ENCODE data around the gene MEF2A. TPM values are rescaled to one million over a fixed set of nuclear protein-coding genes. Genes with fewer than 3 reads are reported as not detected.

Gene MEF2A
- total and polyA plus RNA-seq, 9 of the 15 experiments (the other 6 are each of a cell fraction or from before 2014, with no cell fraction given), result 1.6 to 18.7 (median 8.7) TPM

DNA sequence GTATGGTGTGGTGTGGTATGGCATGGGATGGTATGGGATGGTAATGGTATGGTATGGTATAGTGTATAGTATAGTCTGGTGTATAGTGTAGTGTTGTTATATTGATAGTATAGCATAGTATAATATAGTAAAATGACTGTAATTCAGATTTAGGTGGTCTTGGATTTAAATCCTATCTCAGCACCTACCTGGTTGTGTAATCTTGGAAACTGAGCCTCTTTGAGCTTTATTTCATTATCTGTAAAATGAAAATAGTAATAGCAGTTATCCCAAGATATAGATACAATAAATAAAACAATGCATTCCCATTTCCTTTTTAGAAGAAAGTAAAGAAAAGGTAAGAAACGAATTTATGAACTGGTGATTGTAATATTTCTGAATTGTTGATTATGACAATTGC, 27.5 kb upstream of the MEF2A start:
- no peaks in the 10 kb centered on the region for H3K9me3 ChIP-seq (replicated peaks; ENCODE audit: control insufficient read depth, insufficient read depth, low read depth, low read length)
- POLR2A ChIA-PET, result no interaction called here
- H3K4me1 ChIP-seq (replicated peaks in 1 of 2; ENCODE audit: control insufficient read depth in 2 of 2, insufficient read depth in 2 of 2, low read length in 2 of 2), result no peaks in the 10 kb centered on the region
- no peak overlapping the region for H3K27ac ChIP-seq (ENCODE audit: extremely low read depth, low read depth, low read length)
- intact Hi-C loops (cut with micrococcal nuclease), result no loop called here
- no peaks in the 10 kb centered on the region for H3K36me3 ChIP-seq (ENCODE audit: control insufficient read depth, insufficient read depth, low read length)
- no peaks in the 10 kb centered on the region for H3K79me2 ChIP-seq (ENCODE audit: control insufficient read depth, insufficient read depth, low read length)
- WGBS (ENCODE audit: insufficient coverage, low coverage, missing lambda C conversion rate), result 0% methylated on average over 1 of the region's 1 CpG
- no peaks in the 10 kb centered on the region for H3K9me1 ChIP-seq (ENCODE audit: control insufficient read depth, insufficient read depth, low read length)
- H3K9ac ChIP-seq (ENCODE audit: insufficient read depth in 1 of 2, low read depth in 2 of 2, low read length in 2 of 2), result no peak overlapping the region
- ATAC-seq (no peak), DNase-seq (ENCODE audit: extremely low read depth in 1 of 4, low spot score in 3 of 4) (no peak), FAIRE-seq (no peak)
- no peak overlapping the region for H3K4me3 ChIP-seq
- H4K20me1 ChIP-seq (replicated peaks; ENCODE audit: control insufficient read depth, insufficient read depth, low read length), result no peaks in the 10 kb centered on the region
- in situ Hi-C loops (cut with MboI), result no loop called here
- no peaks in the 10 kb centered on the region for H3K27me3 ChIP-seq (ENCODE audit: control insufficient read depth in 2 of 2, insufficient read depth in 2 of 2, low read length in 2 of 2)
- no peak overlapping the region for H3K4me2 ChIP-seq (ENCODE audit: insufficient read depth, low read length)
- no TSS peak for BruUV-seq (replicated peaks)
- H2AFZ ChIP-seq (ENCODE audit: low read depth, low read length), result no peak overlapping the region
- TF ChIP-seq SRSF3 (IDR thresholded peaks at IDR 0.05; ENCODE audit: insufficient read depth, low read length) (no peak), ZNF431 (CRISPR knock-in tag; IDR thresholded peaks at IDR 0.05) (no peak), CAMTA2 (CRISPR knock-in tag; conservative IDR thresholded peaks at IDR 0.05) (no peak), RBM25 (IDR thresholded peaks at IDR 0.05; ENCODE audit: low read depth, low read length, severe bottlenecking) (no peak), KLF10 (CRISPR knock-in tag; IDR thresholded peaks at IDR 0.05) (no peak), HNRNPLL (IDR thresholded peaks at IDR 0.05; ENCODE audit: low read depth, low read length, poor library complexity, severe bottlenecking) (no peak), ZBTB8A (IDR thresholded peaks at IDR 0.05; ENCODE audit: partially characterized antibody) (no peak)
- CTCF ChIA-PET (ENCODE audit: low intra/inter-chr PET ratio), result no interaction called here

GRCh38 chr15:99542828-99543227, 23.0 kb upstream of the MEF2A start:
- no peak overlapping the region for H3K4me3 ChIP-seq
- DNase-seq (ENCODE audit: extremely low read depth in 1 of 4, low spot score in 3 of 4), result no peak
- no peak overlapping the region for H3K27ac ChIP-seq (ENCODE audit: extremely low read depth, low read depth, low read length)
- no peaks in the 10 kb centered on the region for H3K36me3 ChIP-seq (ENCODE audit: control insufficient read depth, insufficient read depth, low read length)
- in situ Hi-C loops (cut with MboI), result no loop called here
- H4K20me1 ChIP-seq (replicated peaks; ENCODE audit: control insufficient read depth, insufficient read depth, low read length), result no peaks in the 10 kb centered on the region
- H3K9me1 ChIP-seq (ENCODE audit: control insufficient read depth, insufficient read depth, low read length), result no peaks in the 10 kb centered on the region
- no peak for FAIRE-seq
- H3K4me2 ChIP-seq (ENCODE audit: insufficient read depth, low read length), result no peak overlapping the region
- no peaks in the 10 kb centered on the region for H3K4me1 ChIP-seq (replicated peaks in 1 of 2; ENCODE audit: control insufficient read depth in 2 of 2, insufficient read depth in 2 of 2, low read length in 2 of 2)
- H3K79me2 ChIP-seq (ENCODE audit: control insufficient read depth, insufficient read depth, low read length), result no peaks in the 10 kb centered on the region
- intact Hi-C loops (cut with micrococcal nuclease), result no loop called here
- no peaks in the 10 kb centered on the region for H3K9me3 ChIP-seq (replicated peaks; ENCODE audit: control insufficient read depth, insufficient read depth, low read depth, low read length)
- no TSS peak for BruUV-seq (replicated peaks)
- peaks cover 0 to 11% of the 10 kb centered on the region in 2 experiments; a peak in 1 of 5 replicates for H3K27me3 ChIP-seq (ENCODE audit: control insufficient read depth in 2 of 2, insufficient read depth in 2 of 2, low read length in 2 of 2)
- no peak for ATAC-seq
- ChIA-PET POLR2A (no interaction called here), CTCF (ENCODE audit: low intra/inter-chr PET ratio) (no interaction called here)
- TF ChIP-seq ZNF449 (CRISPR knock-in tag; IDR thresholded peaks at IDR 0.05) (no peak), HNRNPK (IDR thresholded peaks at IDR 0.05; ENCODE audit: low read depth, low read length, poor library complexity, severe bottlenecking) (peak; percentile 42), FOS (IDR thresholded peaks at IDR 0.05; ENCODE audit: extremely low read depth, insufficient read length) (no peak)
- H2AFZ ChIP-seq (ENCODE audit: low read depth, low read length), result no peak overlapping the region
- H3K9ac ChIP-seq (ENCODE audit: insufficient read depth in 1 of 2, low read depth in 2 of 2, low read length in 2 of 2), result no peak overlapping the region

Measured in K562 (cell line).